ENCODE measurements around the gene LIN28B. TPM values are rescaled to one million over a fixed set of nuclear protein-coding genes. Genes with fewer than 3 reads are reported as not detected.

The LIN28B gene
- total RNA-seq, 1 donor from 2014 or later, result not detected

DNA sequence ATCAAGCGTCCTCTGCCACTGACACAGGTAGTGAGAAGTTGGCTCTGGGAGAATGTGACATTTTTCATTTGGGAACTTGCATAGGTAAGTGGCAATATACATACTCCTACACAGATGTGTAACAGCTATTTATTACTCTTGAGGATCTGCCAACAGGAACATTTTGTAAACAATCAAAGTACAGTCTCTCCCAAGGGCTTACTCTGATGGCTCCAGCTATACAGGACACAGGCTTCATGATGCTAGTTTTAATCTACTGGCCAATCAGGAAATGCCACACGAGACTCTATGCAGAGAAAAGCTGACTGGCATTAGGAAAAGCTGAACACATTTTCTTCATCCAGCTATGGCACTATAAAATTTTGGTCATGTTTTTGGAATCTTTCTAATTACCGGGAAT, 165.1 kb downstream of the LIN28B start:
- no peaks in the 10 kb centered on the region for H3K9me3 Mint-ChIP-seq
- no peak overlapping the region for H3K27ac Mint-ChIP-seq
- no peak overlapping the region for H3K4me3 Mint-ChIP-seq
- no peaks in the 10 kb centered on the region for H3K4me1 Mint-ChIP-seq
- DNase-seq (no peak), ATAC-seq (ENCODE audit: low read depth) (no peak)
- TF ChIP-seq, protein P1, sequence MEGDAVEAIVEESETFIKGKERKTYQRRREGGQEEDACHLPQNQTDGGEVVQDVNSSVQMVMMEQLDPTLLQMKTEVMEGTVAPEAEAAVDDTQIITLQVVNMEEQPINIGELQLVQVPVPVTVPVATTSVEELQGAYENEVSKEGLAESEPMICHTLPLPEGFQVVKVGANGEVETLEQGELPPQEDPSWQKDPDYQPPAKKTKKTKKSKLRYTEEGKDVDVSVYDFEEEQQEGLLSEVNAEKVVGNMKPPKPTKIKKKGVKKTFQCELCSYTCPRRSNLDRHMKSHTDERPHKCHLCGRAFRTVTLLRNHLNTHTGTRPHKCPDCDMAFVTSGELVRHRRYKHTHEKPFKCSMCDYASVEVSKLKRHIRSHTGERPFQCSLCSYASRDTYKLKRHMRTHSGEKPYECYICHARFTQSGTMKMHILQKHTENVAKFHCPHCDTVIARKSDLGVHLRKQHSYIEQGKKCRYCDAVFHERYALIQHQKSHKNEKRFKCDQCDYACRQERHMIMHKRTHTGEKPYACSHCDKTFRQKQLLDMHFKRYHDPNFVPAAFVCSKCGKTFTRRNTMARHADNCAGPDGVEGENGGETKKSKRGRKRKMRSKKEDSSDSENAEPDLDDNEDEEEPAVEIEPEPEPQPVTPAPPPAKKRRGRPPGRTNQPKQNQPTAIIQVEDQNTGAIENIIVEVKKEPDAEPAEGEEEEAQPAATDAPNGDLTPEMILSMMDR (IDR thresholded peaks at IDR 0.05), result no peak
- CTCF ChIA-PET, result no interaction called here
- no peaks in the 10 kb centered on the region for H3K36me3 Mint-ChIP-seq (ENCODE audit: low read depth)
- H3K27me3 Mint-ChIP-seq, result peaks cover 7% of the 10 kb centered on the region
- POLR2A ChIA-PET, result no interaction called here
- intact Hi-C loops (cut with micrococcal nuclease), result no loop called here

DNA sequence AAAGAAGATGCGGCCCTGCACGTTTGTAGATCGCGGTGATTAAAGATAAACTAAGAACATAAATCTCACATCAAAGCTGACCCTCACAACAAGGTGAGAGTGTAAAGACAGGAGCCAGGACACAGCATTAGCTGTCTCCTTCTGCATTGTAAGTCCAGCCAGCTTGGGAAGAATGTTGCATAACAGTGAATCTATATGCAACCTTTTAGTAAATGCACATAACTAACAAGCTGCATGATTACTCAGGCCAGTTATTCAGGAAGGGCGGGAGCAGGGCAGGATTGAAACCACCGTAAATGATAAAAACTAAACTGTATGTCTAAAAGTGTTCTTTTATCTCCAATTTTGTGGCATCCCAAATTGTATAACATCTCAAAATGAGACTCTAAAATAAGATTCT, 165.8 kb downstream of the LIN28B start:
- DNase-seq, result no peak
- Mint-ChIP-seq H3K27ac (no peak overlapping the region), H3K9me3 (no peaks in the 10 kb centered on the region), H3K27me3 (peaks cover 4% of the 10 kb centered on the region), H3K36me3 (ENCODE audit: low read depth) (no peaks in the 10 kb centered on the region), H3K4me3 (no peak overlapping the region), H3K4me1 (no peaks in the 10 kb centered on the region)
- intact Hi-C loops (cut with micrococcal nuclease), result no loop called here
- ChIA-PET POLR2A (no interaction called here), CTCF (no interaction called here)
- ATAC-seq (ENCODE audit: low read depth), result no peak
- TF ChIP-seq, protein P1 (IDR thresholded peaks at IDR 0.05), result no peak

Other genes with a start within 250 kb of the LIN28B start
- 7.1 and 7.8 TPM in 2 replicates for gene HACE1, start 97.2 kb upstream of the LIN28B start, total RNA-seq
- gene POPDC3, start 222.9 kb downstream of the LIN28B start, total RNA-seq, result not detected in 2 replicates